GM19455 (cell line): ENCODE data around the gene WASF3.

Experiments used
- ATAC-seq: cut with Tn5 transposase; IDR thresholded peaks from one replicate; pipeline ENCODE4 v1.9.1; 2021; ENCODE audit not compliant: unreplicated experiment

The WASF3 gene

DNA sequence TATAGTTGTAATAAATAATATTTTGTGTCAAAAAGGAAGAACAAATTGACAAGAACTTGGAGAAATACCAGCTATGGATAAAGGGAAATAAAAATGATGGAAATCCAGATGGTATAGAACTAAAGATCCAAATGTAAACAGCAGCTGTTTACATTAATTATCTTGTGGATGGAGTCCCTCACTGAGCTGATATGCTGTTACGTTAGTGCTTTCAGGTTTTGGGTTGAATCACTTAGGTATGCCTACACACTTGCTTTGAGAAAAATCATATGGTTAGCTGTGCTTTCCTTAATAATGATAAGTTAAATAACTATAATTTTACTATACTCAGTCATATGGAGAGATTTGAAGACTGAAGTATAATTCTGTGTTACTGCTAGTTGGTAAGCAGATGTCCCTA lies 27.7 kb downstream of the WASF3 start:
- no peak for ATAC-seq

DNA sequence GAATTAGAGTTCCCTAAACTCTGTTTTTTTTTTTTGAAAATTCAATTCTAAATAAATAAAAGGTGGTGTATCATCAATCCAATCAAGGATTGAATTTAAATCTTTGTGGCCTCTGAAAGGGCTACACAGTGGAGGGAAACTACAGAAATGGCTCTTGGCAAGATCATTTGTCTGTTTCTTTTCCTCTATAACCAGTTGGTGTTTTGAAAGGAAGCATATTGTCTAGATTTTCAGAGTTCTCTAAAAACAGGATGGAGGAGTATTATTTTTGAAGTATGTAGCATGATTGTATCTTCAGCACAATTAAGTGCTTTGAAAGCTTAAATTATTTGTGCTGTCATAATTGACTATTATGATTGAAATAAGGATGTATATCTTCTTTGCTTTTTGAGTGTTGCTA lies 29.8 kb downstream of the WASF3 start:
- ATAC-seq, result no peak

DNA sequence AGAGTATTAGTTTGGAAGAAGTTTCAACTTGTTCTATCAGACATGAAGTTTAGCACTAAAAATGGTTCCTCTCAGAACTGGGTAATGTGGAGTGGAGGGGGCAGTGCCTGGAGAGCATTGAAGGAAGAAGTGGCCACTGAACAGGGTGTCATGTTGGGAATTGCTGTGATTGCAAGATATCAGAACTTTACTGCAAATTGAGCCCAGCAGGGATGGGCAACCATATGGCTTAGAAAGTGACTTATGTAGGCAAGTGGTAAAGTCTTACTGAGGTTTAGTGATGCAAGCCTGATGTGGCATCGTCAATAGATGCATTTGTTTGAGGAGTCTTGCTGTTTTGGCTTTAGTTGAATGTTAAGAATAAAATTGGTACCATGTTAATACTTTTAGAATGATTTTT lies 31.7 kb downstream of the WASF3 start:
- no peak for ATAC-seq

DNA sequence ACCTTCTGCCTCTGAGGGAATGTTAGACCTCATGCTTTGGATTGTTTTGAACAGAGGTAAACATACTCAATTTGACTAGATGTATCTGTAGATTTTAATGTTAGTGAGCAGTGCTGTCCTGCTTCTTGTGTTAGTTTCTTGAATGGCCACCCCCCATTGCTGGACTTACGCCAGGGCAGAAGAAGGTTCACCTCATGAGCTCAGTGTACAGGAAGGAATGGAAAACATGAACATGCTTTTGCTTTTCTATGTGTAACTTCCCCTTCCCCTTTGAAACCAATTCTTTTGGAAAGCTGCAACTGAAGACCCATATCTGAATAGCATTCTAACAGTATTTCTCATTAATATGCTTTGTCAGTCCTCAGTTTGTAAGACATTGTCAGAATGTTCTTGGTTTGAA lies 32.3 kb downstream of the WASF3 start:
- ATAC-seq, result no peak

DNA sequence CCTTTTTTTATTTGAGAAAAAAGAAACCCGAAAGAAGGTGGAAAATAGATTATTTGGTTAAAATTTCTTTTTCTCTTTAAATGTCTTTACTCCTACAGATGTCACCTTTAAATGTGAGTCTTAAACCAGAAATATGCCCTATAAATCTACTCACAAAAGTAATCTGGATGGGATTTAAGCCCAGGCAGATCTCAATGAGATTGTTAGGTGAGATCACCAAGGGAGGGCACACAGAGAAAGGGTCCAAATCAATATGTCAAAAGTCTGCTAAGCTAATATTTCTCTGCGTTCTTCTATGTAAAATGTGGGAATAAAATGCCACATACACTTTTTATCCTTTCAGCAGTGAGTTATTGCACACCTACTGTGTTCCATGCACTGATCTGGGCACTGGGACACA lies 32.9 kb downstream of the WASF3 start:
- no peak for ATAC-seq

DNA sequence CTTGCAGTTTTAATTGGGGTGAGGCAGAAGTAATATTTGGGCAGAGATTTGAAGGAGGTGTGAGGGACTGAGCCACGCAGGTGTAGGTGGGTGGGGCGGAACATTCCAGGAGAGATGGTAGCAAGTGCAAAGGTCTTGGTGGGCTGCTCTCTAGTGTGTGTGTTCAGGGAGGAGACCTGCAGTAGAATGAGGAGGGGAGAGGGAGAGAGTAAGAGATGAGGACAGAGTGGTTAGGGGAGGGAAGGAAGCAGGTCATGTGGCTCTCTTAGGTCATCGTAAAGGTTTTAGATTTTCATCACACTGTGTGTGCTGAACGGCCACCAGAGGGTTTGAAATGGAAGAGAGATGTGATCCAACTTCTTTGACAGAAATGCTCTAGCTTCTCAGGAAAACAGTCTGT lies 33.5 kb downstream of the WASF3 start:
- no peak for ATAC-seq

DNA sequence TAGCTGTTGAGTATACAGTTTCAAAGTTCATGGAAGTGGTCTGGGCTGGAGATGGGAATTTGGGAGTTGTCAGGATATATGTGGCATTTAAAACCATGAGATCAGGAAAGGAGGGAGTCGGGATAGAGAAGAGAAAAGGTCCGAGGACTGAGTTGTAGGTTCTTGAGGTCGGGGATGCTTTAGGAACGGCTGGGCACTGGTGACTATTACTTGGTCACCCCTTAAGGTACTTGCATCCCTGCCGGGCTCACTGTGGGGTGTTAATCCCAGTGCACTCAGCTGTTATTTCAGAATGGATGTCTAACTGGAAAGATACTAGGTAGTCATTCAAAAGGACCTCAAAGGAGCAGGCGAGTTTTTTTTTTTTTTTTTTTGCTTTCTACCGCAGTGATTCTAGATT lies 34.2 kb downstream of the WASF3 start:
- ATAC-seq, result no peak

DNA sequence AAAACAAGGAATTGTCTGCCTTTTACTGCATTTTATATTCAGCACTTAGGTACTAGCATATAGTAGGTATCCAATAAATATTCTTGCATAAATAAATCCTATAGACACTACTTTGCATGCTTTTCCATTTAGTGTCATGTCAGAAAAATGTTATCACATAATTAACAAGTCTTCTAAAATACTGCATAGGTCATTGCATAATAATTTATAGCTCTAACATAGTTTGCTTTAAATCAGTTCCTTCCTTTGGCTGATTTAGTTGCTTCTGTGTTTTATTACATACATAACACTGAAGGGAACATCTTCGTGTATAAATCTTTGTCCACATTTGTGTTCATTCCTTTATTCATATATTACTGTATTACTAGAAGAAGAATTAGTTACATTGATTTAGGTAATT lies 36.2 kb downstream of the WASF3 start:
- ATAC-seq, result no peak

DNA sequence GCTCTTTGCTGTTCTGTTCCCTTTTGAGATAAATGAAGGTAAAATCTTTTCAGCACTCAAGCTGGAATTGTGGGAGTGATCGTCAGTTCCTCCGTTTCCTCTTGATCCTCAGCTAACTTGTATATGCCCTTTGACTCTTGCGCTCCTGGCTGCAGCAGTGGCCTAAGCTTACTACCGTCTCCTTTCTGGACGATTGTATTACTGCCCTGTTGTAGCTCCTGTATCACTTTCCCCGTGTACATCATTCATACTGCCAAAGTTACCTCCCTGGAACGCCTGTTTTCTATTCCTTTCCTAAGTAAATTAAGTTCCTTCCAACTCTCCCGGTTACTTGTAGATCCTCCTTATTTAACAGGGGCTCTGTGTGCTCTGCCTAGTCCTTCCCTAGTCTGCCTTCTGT lies 36.9 kb downstream of the WASF3 start:
- no peak for ATAC-seq

DNA sequence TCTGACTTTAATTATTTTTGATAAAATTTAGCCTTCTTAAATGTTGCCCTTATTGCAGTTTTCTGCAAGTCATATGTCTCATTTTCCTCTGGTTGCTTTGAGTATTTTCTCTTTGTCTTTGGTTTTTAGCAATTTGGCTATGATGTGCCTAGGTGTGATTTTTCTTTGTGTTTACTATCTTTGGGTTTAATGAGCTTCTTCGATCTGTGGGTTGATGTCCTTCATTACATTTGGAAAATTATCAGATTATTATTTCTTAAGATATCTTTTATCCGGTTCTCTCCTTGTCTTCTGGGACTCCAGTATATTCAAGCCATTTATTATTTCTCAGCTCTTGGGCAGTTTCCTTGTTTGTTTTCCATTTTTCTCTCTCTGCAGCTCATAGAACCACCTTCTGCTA lies 39.0 kb downstream of the WASF3 start:
- ATAC-seq, result no peak

DNA sequence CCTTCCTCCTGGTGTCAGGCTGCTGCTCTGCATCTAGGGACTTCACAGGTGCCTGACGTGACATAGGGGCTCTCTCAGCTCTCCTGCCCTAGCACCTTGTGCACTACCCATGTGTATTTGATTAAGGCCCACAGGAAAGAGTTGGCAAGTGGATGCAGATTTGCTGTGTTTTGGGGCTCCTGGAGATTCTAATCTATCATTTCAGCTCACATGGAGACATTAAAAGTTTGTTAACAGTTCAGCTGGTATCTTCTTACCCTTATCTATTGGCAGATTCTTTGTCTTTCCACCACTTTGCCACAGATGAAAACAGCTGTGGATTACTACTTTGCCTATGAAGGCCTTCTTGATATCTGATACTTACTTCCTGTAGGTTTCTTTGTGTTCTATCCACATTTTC lies 41.9 kb downstream of the WASF3 start:
- no peak for ATAC-seq

DNA sequence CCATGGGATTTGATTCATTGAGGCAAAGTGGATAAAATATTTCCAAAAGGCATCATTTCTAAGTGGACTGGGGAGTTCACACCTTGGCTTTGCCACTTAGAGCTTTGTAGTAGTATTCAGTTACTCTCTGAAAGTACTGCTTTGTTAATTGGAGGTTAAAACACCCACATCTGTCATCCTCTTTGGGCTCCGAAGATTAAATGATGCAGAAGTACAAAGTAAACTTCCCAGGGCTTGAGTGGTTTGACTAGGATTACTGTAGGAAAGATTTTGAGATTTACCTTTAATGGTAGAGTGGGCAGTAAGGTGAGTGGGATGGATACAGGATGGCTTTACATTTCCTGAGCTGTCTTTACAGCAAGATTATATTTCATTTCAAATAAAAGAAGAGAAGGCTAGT lies 42.4 kb downstream of the WASF3 start:
- ATAC-seq, result no peak

DNA sequence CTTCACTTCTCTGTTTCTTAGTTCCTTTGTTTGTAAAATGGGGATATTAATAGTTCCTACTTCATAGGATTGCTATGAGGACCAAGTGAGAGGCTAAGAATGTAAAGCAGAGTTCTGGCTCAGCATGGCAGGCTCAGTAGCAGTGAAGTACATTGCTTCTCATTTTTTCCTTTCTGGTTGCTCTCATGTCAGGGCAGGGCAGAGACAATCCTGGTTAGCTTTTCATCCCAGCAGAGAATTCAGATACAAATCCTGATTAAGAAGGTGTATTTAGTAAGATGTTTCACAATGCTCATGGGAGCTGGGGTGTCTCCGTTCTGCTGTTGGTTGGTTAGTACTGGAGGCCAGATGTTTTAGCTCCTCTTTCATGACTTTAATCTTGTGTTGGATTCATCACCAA lies 42.9 kb downstream of the WASF3 start:
- ATAC-seq, result no peak

DNA sequence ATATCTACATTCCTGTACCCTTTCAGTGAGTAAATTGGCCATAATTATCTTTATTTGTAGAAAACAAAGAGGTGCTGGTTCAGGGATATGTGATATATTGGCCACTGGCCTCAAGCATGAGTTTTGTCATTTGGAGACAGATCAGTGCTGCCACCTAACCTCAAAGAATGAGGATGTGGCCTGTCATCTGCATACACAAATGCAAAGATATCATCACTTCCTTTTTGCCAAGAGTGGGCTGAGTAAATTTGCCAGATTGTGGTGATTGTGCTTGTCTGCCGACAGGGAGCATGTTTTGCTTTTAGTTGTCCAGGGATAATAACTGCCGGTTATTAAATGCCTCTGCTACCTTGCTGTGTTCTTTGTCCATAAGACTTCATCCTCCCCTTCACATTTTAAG lies 44.2 kb downstream of the WASF3 start:
- ATAC-seq, result no peak

DNA sequence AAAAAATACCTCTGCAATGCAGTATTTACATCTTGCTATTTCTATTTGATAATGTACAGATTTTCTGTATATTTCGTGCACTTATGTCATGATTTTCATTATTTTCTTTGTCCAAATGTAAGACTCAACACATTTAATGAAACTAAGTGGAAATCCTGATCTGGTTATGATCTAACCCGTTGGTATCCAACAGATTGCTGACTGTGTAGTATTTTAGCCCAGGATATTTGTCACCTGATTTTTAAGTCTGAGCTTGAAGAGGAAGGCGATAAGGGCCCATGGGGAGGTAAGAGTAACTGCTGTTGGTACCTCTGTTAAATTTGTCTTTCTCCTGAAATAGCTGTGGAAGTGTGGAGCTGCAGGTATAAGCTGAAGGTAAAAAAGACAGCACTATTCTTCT lies 45.3 kb downstream of the WASF3 start:
- no peak for ATAC-seq

DNA sequence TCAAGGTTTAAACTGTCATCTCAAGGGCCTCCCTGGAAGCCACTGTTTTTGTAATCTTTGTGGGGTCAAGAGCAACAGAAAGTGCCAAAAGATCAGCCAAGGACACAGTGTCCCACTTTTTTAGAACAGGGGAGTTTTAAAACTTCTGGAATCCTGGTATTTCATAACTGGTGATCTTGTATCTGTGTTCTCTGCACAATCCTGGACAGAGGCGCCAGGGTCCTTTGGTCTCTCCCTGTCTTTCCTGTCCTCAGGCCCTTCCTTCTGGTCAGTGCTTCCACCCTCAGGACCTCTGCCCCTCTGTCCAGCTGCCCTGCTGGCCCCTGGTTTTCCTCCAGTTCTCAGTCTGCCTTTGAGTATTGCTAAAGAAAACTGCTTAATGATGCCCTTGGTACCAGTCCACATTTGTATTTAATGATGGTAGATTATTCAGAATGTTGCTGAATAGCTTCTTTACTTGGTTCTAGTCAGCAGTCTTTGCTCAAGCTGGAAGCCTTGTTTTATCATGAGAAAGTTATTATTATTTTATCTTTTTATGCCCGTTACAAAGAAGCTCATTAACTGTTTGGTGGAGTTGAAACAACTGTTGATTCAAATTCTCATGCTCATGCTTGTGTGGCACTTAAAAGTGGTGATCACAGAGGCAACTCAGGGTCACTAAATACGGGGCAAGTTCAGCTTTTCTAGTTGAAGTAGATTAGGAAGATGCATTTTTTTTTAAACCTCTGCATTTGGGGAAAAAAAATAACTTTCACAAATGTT lies 47.5 kb downstream of the WASF3 start:
- ATAC-seq, result no peak

DNA sequence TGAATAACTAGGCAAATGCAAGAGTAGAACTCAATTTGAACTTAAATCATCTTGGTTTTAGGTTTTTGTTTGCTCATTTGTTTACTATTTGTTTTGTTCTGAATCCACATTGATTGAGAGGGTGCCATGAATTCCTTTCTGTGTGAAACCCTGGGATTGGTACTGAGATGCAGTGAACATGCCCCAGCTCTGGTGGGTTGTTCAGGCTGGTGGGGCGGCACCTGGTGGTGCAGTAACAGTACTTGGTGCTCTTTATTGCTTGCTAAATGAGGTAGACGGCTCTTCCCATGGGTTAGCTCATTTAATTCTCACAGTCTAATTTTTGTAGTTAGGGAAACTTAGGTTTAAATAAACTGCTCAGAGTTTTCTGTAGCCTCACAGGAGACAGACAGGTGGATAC lies 48.4 kb downstream of the WASF3 start:
- ATAC-seq, result no peak

DNA sequence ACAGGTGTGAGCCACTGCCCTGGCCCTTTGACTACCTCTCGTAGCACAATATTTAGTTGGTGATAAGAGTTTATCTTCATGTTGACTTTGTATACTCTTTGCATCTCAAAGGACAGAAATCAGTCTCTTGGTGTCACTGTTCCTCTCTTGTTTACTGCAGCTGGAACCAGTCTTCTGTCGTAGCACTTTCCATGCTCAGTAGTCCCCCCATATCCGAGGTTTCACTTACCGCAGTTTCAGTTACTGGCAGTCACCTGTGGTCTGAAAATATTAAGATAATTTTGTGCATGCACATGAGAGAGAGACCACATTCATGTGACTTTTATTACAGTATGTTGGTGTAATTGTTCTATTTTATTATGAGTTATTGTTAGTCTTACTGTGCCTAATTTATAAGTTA lies 49.1 kb downstream of the WASF3 start:
- ATAC-seq, result no peak

DNA sequence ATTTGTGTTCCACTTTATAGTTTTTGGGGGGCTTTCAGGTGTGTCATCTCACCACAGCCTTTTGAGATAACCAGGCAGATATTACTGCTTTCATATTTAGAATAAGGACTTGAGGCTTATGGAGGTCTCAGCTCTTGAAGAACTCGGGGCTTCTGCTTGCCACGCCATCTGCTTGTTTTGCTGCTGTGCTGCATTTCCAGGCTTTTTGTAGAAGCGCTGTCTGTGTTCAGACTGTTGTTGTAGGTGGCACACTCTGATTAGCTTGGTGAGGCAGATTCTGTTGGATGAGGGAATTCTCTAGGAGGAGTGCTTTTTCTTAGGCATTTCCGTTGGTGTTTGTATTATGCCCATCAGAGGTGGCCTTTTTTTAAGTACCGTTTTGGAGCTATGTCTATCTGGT lies 57.2 kb downstream of the WASF3 start:
- no peak for ATAC-seq

DNA sequence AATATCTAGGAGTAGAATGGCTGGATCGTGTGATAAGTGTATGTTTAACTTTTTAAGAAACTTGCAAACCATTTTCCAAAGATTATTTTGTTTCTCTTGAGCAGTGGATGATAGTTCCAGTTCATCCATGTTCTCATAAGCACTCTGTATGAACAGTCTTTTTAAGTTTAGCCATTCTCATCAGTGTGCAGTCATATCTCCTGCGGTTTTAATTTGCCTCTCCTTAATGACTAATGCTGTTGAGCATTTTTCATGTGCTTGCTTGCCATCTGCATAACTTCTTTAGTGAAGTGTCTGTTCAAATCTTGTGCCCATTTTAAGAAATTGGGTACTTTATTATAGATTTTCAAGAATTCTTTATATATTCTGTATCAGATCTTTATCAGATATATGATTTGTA lies 58.6 kb downstream of the WASF3 start:
- no peak for ATAC-seq

DNA sequence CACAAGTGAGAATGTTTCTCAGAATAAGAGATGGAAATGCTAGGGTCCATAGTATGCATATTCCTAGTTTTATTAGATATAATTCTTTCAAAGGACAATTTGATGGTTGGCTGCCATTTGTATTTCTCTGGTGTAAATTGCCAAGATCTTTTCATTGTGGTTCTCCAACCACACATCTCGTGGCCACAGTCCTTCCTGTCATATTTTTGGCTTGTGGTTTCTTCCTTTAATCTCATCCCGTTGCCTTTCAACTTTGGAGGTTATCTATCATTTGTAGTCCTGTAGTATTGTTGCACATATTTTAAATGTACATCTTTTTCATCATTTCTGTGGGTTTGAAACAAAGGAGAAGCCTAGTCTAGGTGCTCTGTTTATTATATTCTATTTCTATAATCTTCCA lies 61.2 kb downstream of the WASF3 start:
- no peak for ATAC-seq

DNA sequence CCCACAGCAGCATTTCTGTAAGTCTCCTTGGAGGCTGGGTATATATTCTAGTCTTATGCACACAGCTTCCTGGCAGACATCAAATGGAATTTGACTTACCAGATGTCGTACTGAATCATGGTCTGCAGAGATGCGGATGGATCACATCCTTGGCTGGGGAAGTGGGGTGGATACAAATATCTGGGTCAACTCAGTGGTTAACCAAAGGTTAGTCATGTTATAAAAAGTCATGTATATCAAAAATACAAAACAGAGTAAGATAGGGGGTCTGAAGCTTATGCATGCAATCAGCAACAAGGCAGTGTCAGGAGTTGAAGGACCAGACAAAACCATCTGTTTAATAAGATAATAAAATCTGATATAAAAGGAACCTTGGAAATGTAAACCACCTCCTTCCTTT lies 61.9 kb downstream of the WASF3 start:
- no peak for ATAC-seq

DNA sequence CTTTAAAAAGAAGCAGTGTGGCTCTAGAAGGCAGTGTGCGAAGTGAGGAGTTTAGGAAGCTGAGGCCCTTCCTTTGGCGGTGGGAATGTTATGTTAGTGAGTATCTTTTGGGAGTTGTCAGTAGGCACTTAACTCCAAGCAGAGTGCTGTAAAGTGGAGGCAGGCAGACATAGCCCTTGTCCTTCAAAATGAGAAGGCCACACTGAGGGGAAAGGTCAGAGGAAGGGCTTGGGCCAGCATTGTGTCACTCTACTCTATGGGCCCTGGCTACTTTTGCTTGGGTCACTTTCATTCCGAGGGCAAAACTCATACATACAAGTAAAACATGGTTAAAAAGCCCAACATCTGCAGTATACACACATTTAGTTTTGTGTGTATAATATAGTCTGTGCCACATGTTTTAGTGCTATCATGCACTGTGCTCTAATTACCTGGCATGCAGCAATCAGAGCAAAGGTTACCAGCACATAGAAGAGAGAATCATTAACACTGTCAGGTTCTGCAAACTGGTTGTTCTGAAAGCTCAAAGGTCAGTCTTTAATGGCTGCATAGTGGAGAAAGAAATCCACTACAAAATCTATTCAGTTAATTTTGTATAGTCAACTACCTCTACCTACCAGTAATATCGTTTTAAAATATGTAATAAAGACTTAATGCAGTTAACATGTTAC lies 64.4 kb downstream of the WASF3 start:
- no peak for ATAC-seq
